GM19239 (cell line): Measurements from ENCODE around the gene SMARCD2.
"Not testable (repeated sequence)": the region's sequence is repeated elsewhere in the genome, so short reads cannot be mapped to it uniquely, and the experiment has no call there.

Experiments used
- DNase-seq: peaks from one replicate; pipeline ENCODE4 v3.0.0; 2011; ENCODE audit warnings: low spot score; ENCODE audit not compliant: insufficient read length
- FAIRE-seq: peaks from 2 replicates; lab custom pipeline; 2011; peaks lifted over from hg19 to GRCh38; lab: Jason Lieb, UNC

SMARCD2 gene

DNA sequence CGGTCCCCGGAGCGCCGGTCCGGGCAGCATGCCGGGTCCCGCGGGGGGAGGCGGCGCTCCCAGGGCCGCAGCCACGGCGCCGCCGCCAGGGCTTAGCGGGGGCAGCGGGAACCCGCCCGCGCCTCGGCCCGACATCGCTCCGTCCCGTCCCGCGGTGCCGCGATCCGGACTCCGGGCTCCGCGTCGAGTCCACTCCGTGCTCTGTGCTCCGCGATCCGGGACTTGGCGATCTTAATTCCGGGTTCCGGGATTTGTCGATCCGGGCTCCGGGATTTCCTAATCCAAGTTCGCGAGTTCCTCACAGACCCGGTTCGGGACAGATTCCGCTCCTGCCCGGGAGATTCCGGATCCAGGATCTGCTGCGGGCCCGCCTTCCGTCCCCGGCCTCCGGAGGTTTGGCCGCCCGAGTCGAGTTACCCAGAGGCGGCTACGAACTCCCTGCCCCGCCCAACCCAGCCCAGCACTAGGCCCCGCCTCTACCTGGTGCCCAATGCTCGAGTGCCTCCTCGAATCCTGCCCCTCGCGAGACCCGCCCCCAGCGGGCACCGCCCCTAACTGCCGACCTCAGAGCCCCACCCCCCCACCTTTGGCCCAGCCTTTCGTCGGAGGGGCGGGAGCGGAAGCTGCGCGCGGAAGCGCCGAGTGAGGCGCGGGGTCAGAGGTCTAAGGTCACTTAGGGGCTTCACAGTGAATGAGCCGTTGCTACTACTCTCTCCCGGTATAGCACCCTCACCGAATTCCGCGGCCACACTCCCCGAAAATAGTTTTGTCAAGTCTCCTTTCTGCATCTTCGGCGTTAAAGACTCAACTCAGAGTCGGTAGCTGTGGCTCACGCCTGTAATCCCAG, at the start of gene SMARCD2:
Gene SMARCD2 (minus strand): TSS at position 146 of the 847 bp plus-strand sequence. CDS start 11 bp downstream, at position 135.
- FAIRE-seq (peak; percentile 88), DNase-seq (peak; percentile 90)

DNA sequence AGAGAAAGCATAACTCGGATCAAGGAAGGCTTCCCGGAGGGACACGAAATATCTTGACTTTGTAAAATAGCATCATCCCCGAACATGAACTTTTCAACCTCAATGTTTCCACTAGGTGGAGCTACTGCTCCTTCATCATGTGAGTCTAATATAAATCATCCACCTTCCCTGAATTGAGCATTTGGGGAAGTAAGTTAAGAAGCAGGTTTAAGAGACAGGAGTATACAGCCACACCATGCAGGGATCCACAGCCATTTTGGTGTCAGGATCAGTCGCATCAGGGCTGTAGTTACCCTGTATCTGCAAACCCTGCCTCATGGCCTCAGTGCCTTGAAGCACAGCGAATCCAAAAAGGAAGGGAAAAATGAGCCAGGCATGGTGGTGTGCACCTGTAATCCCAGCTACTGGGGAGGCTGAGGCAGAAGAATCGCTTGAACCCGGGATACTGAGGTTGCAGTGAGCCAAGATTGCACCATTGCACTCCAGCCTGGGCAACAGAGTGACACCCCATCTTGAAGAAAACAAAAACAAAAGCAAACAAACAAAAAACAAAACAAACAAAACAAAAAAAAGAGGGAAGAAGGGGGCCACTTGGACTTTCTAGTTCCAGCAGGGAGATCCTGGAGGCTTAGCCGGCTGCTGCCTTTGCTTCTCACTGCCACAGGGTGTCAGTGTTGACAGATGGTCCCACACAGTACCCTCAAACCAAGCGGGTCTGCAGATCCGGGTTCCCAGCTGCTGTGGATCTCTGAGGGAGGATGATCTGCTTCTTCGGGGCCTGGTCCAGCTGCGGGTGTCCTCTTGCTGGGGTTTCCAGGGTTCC, 46.8 kb upstream of the SMARCD2 start:
- peak; percentile 79 for FAIRE-seq
- not testable (repeated sequence) for DNase-seq

DNA sequence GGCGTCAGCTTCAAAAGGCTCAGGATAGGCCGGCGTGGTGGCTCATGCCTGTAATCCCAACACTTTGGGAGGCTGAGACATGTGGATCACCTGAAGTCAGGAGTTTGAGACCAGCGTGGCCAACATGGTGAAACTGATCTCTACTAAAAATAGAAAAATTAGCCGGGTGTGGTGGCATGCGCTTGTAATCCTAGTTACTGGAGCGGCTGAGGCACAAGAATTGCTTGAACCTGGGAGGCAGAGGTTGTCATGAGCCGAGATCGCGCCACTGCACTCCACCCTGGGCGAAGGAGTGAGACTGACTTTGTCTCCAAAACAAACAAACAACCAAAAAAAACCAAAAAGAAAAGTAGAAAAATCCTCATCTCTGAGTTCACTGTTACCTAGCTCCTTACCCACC, 42.6 kb upstream of the SMARCD2 start:
- not testable (repeated sequence) for FAIRE-seq, DNase-seq

DNA sequence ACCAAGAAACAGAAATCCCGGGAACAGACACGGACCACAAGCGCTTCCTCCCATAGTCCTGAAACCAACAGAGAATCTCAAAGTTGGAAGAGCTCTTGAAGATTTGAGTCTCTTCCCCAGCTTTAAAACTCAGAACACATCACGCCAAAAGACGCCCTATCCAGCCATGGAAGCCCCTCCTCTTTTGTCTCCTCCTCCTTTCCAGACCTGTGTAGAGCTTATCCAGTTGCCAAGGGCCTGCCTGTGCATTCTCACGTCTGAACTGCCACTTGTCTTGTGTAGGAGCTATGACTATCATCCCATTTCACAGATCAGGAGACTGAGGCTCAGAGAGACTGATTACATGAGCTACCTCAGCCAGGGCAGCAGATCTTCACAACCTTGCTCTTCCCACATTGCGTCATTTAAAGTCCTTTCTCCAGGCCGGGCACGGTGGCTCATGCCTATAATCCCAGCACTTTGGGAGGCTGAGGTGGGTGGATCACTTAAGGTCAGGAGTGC, 40.2 kb upstream of the SMARCD2 start:
- not testable (repeated sequence) for DNase-seq, FAIRE-seq

DNA sequence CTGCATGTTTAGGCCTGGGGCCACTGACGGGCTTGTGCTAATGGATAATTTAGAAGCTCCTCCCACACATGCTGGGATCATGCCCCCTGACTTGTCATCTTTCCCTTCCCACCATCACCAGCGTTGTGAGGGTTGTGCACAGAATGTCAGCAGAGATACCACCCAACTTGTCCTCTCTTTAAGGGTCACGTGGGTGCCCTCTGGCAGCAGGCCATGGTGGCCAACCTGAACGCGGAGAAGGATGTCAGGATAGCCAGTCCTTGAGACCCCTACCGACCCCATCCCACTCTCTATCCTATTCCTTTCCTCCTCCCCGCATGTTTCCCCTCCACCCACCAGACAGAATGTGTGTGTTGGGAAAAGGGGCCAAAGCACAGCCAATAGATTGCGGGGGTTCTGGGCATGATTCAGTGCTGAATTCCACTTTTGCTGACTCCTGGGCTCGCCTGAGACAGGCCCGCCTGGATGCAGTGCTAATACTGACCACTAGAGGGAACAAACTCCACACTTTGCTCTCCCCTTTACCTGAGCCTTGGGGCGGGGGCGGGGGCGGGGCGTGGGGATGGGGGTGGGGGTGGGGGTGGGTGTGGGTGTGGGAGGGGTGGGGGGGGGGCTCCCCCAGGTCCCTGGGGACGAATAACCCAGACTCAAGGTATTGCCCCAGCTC, 39.6 kb upstream of the SMARCD2 start, which contains the start of gene GH2:
Gene GH2 (minus strand): TSS at position 10 of the 667 bp plus-strand sequence. CDS start 143 bp downstream, outside the sequence.
- peak; percentile 56 for FAIRE-seq

DNA sequence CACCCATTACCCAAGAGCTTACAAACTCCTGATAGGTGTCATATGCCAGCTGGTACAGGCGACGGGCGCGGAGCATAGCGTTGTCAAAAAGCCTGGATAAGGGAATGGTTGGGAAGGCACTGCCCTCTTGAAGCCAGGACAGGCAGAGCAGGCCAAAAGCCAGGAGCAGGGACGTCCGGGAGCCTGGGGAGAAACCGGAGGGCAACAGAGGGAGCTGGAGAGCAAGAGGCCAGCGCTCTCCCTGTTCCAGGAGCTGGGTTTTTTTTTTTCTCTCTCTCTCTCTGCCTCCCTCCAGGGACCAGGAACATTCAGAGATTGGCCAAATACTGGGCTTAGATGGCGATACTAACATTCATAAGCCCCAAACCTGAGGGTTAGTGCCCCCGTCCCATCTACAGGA, 38.9 kb upstream of the SMARCD2 start:
- not testable (repeated sequence) for FAIRE-seq, DNase-seq

More for the DNA sequence above, 39.6 kb upstream of the SMARCD2 start, which contains the start of gene GH2:
- DNase-seq, result peak; percentile 71

DNA sequence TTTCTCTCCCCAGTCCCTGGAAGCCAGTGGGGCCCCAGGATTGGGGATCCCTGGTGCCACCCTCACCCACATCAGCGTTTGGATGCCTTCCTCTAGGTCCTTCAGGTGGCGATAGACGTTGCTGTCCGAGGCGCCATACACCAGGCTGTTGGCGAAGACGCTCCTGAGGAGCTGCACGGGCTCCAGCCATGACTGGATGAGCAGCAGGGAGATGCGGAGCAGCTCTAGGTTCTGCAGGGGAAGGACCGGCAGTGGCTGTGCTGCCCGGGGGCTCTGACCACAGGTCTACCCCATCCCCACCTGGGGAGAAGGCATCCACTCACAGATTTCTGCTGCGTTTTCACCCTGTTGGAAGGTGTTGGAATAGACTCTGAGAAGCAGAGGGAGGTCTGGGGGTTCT, 38.2 kb upstream of the SMARCD2 start:
- FAIRE-seq (no peak), DNase-seq (no peak)

GRCh38 chr17:63878413-63878812, 35.9 kb upstream of the SMARCD2 start:
- not testable (repeated sequence) for DNase-seq, FAIRE-seq

DNA sequence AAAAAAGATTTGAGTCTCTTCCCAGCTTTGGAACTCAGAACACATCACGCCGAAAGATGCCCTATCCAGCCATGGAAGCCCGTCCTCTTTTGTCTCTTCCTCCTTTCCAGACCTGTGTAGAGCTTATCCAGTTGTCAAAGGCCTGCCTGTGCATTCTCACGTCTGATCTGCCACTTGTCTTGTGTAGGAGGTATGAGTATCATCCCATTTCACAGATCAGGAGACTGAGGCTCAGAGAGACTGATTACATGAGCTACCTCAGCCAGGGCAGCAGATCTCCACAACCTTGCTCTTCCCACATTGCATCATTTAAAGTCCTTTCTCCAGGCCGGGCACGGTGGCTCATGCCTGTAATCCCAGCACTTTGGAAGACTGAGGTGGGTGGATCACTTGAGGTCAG, 32.2 kb upstream of the SMARCD2 start:
- not testable (repeated sequence) for DNase-seq, FAIRE-seq

DNA sequence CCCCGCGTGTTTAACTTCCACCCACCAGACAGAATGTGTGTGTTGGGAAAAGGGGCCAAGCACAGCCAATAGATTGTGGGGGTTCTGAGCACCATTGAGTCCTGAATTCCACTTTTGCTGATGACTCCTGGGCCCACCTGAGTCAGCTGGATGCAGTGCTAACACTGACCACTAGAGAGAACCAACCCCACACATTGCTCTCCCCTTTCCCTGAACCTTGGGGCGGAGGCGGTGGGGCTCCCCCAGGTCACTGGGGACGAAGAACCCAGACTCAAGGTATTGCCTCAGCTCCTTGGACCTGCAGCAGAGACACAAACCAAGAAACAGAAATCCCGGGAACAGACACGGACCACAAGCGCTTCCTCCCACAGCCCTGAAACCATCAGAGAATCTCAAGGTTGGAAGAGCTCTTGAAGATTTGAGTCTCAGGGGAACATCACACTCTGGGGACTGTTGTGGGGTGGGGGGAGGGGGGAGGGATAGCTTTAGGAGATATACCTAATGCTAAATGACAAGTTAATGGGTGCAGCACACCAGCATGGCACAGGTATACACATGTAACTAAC, 31.7 kb upstream of the SMARCD2 start:
- not testable (repeated sequence) for DNase-seq, FAIRE-seq

DNA sequence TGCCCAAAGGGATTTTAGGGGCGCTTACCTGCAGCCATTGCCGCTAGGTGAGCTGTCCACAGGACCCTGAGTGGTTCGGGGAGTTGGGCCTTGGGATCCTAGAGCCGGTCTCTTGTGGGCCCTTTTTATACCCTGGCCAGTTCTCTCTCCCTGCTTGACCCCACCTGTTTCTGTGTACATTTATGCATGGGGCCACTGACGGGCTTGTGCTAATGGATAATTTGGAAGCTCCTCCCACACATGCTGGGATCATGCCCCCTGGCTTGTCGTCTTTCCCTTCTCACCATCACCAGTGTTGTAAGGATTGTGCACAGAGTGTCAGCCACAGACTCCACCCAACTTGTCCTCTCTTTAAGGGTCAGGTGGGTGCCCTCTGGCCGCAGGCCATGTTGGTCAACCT, 31.1 kb upstream of the SMARCD2 start, which contains the start of gene CSH2:
Gene CSH2 (minus strand): TSS at position 101 of the 400 bp plus-strand sequence. CDS start 63 bp downstream, at position 38.
- not testable (repeated sequence) for FAIRE-seq, DNase-seq

- DNase-seq, FAIRE-seq: not testable (repeated sequence)
These were observed 29.3 kb upstream of the SMARCD2 start for GRCh38 chr17:63871646-63872365.

GRCh38 chr17:63870292-63870665, 27.8 kb upstream of the SMARCD2 start:
- not testable (repeated sequence) for FAIRE-seq, DNase-seq

GRCh38 chr17:63869491-63870291, 27.2 kb upstream of the SMARCD2 start:
- DNase-seq, FAIRE-seq: not testable (repeated sequence)

DNA sequence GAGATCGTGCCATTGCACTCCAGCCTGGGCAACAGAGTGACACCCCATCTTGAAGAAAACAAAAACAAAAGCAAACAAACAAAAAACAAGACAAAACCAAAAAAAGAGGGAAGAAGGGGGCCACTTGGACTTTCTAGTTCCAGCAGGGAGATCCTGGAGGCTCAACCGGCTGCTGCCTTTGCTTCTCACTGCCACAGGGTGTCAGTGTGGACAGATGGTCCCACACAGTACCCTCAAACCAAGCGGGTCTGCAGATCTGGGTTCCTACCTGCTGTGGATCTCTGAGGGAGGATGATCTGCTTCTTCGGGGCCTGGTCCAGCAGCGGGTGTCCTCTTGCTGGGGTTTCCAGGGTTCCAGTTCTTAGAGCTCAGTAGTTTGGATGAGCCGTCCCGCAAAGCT, 24.1 kb upstream of the SMARCD2 start:
- not testable (repeated sequence) for FAIRE-seq, DNase-seq

- DNase-seq (no peak), FAIRE-seq (no peak)
These were observed 16.8 kb upstream of the SMARCD2 start for GRCh38 chr17:63859257-63859656.

GRCh38 chr17:63856425-63856824, 13.9 kb upstream of the SMARCD2 start:
- DNase-seq, FAIRE-seq: not testable (repeated sequence)

GRCh38 chr17:63855185-63855584, 12.7 kb upstream of the SMARCD2 start:
- no peak for FAIRE-seq
- DNase-seq, result no peak
